Caco-2 (cell line): ENCODE results near the gene PRSS57. TPM values are rescaled to one million over a fixed set of nuclear protein-coding genes. Genes with fewer than 3 reads are reported as not detected.

Source experiments
- BruUV-seq: library from RNA; stranded (reverse); fragments of 400-500 nt; replicated peaks from 2 replicates; lab custom pipeline; 2021; lab: Mats Ljungman, UMichigan
- CTCF ChIA-PET: fragments of 300-600 bp; sonication (Branson Sonifier 250); formaldehyde crosslinking; loops from one replicate; lab custom pipeline; 2022; ENCODE audit warnings: antibody characterized with exemption; lab: Charles Lee
- POLR2A ChIA-PET: fragments of 300-600 bp; sonication (Branson Sonifier 250); formaldehyde crosslinking; loops from one replicate; lab custom pipeline; 2022; ENCODE audit warnings: antibody characterized with exemption; lab: Charles Lee
- DNase-seq, 2 experiments: peaks; one replicate each; pipeline versions ENCODE4 v3.0.0 to v3.0.0-alpha.2; 2020 to 2022
- H3K27me3 ChIP-seq: replicated peaks from 2 replicates; pipeline ENCODE4 v1.6.0; 2011; ENCODE audit warnings: low read length; ENCODE audit not compliant: control insufficient read depth, insufficient read depth
- H3K36me3 ChIP-seq: 2 replicates; pipeline ENCODE4 v1.5.1; 2011; ENCODE audit warnings: low read length; ENCODE audit not compliant: control insufficient read depth, insufficient read depth
- H3K4me1 ChIP-seq: fragments of 250-450 bp; sonication (Bioruptor Pico); 2 replicates; pipeline ENCODE4 v1.5.1; 2020; ENCODE audit warnings: mild to moderate bottlenecking
- H3K4me3 ChIP-seq: 2 replicates; pipeline ENCODE4 v1.5.1; 2011; ENCODE audit warnings: low read depth, mild to moderate bottlenecking, control low read depth, low read length
- H3K9me3 ChIP-seq: fragments of 250-450 bp; sonication (Bioruptor Pico); 2 replicates; pipeline ENCODE4 v1.5.1; 2020; ENCODE audit warnings: mild to moderate bottlenecking, moderate library complexity
- H3K27ac Mint-ChIP-seq: one replicate; pipeline ENCODE4 v1.8.0; 2022; ENCODE audit warnings: mixed read lengths; ENCODE audit not compliant: unreplicated experiment
- H3K27me3 Mint-ChIP-seq: one replicate; pipeline ENCODE4 v1.8.0; 2022; ENCODE audit warnings: mixed read lengths; ENCODE audit not compliant: insufficient read depth, unreplicated experiment
- H3K36me3 Mint-ChIP-seq: one replicate; pipeline ENCODE4 v1.8.0; 2022; ENCODE audit warnings: mild to moderate bottlenecking, mixed read lengths; ENCODE audit not compliant: insufficient read depth, unreplicated experiment
- H3K4me1 Mint-ChIP-seq: one replicate; pipeline ENCODE4 v1.8.0; 2022; ENCODE audit warnings: low read depth, mixed read lengths; ENCODE audit not compliant: unreplicated experiment
- H3K4me3 Mint-ChIP-seq: one replicate; pipeline ENCODE4 v1.8.0; 2022; ENCODE audit warnings: mild to moderate bottlenecking, moderate library complexity, mixed read lengths; ENCODE audit not compliant: unreplicated experiment
- H3K9me3 Mint-ChIP-seq: one replicate; pipeline ENCODE4 v1.8.0; 2022; ENCODE audit warnings: mixed read lengths; ENCODE audit not compliant: unreplicated experiment
- intact Hi-C: fragments of 100-400 bp; cut with micrococcal nuclease; formaldehyde crosslinking; loops from one replicate; pipeline ENCODE4 v1.10.0; 2022; ENCODE audit not compliant: unreplicated experiment
- total RNA-seq: library from RNA; stranded (reverse); gene quantifications from 2 replicates; pipeline ENCODE4 v1.2.3, GENCODE V29; 2022
- TF ChIP-seq, protein P1 (sequence below), 2 experiments: fragments of 200-600 bp in 1 of 2; IDR thresholded peaks; 1 replicate in 1 of 2; 2 replicates in 1 of 2; pipeline versions ENCODE4 v1.5.1 to v1.8.0; 2011 to 2022; ENCODE audit warnings: antibody characterized with exemption in 1 of 2, control low read depth in 1 of 2, inconsistent platforms in 1 of 2, low read depth in 1 of 2, low read length in 1 of 2, mild to moderate bottlenecking in 1 of 2, moderate library complexity in 1 of 2; ENCODE audit not compliant: insufficient read depth in 1 of 2, severe bottlenecking in 1 of 2, unreplicated experiment in 1 of 2

Gene PRSS57
- total RNA-seq, 1 experiment from 2014 or later = not detected

DNA sequence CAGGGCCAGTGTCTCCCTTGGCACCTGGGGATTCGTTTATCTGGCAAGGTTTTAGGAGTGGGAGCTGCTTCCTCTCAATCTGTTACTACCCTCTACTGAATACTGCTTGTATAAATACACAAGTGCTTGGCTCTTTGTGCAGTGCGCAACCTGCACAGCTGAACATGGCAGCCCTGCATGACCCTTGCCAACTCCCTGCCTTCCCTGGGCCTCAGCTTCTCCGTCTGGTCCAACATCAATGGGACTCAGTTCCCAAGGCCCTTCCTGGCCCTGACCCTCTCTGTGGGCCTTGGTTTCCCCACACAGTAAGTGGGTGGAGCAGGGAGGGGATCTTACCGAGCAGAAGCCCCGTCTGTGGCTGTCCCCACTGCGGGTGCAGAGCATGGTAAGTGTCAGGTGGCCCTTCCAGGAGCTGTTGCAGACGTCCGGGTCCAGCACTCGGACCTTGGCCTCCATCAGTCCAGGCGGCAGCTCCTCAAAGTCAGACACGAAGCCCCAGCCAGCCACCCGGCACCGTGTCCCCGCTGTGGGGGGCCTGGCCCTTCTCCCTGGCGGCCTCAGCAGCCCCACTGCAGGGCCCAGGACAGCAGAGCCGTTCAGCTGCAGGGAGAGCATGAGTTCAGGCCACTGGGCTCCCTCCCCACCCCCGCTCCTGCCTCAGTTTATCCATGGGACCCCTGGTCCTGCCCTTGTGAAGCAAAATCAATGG is 8.5 kb downstream of the PRSS57 start:
- Mint-ChIP-seq H3K4me1 (peaks cover 5% of the 10 kb centered on the region), H3K9me3 (no peaks in the 10 kb centered on the region), H3K27ac (no peak overlapping the region), H3K27me3 (no peaks in the 10 kb centered on the region), H3K36me3 (peaks cover 20% of the 10 kb centered on the region), H3K4me3 (no peak overlapping the region)
- DNase-seq = no peak
- Histone ChIP-seq H3K27me3 (no peaks in the 10 kb centered on the region), H3K4me1 (no peaks in the 10 kb centered on the region), H3K4me3 (no peak overlapping the region), H3K9me3 (no peaks in the 10 kb centered on the region), H3K36me3 (no peaks in the 10 kb centered on the region)
- BruUV-seq = no TSS peak
- TF ChIP-seq, protein P1, sequence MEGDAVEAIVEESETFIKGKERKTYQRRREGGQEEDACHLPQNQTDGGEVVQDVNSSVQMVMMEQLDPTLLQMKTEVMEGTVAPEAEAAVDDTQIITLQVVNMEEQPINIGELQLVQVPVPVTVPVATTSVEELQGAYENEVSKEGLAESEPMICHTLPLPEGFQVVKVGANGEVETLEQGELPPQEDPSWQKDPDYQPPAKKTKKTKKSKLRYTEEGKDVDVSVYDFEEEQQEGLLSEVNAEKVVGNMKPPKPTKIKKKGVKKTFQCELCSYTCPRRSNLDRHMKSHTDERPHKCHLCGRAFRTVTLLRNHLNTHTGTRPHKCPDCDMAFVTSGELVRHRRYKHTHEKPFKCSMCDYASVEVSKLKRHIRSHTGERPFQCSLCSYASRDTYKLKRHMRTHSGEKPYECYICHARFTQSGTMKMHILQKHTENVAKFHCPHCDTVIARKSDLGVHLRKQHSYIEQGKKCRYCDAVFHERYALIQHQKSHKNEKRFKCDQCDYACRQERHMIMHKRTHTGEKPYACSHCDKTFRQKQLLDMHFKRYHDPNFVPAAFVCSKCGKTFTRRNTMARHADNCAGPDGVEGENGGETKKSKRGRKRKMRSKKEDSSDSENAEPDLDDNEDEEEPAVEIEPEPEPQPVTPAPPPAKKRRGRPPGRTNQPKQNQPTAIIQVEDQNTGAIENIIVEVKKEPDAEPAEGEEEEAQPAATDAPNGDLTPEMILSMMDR (IDR thresholded peaks at IDR 0.05; ENCODE audit: insufficient read depth in 1 of 2, low read depth in 1 of 2, low read length in 1 of 2, severe bottlenecking in 1 of 2, unreplicated experiment in 1 of 2) = no peak
- ChIA-PET POLR2A (no interaction called here), CTCF (no interaction called here)
- intact Hi-C loops = no loop called here

DNA sequence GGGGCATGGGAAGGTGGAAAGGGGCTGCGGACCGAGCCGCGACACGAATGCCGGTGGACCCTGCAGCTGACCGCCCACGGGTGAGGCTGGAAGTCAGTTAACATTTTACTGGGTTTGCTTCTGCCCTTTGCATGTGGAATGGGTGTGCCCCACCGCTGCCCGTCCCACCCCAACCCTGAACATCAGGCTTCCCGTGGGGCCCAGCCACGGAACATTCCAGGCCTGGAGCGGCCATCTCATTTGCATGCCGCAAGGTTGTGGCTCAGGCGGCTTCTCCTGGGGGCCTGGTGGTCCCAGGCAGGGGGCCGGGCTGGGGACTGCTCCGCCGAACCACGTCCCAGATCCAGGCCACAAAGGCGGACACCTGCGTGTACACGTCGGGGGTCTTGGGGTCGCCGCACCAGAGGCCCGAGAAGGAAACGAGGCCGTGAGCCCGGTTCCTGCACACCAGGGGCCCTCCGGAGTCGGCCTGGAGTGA is 9.8 kb downstream of the PRSS57 start:
- Histone ChIP-seq H3K4me1 (no peaks in the 10 kb centered on the region), H3K4me3 (no peak overlapping the region), H3K9me3 (no peaks in the 10 kb centered on the region), H3K27me3 (no peaks in the 10 kb centered on the region), H3K36me3 (no peaks in the 10 kb centered on the region)
- no peak for DNase-seq
- BruUV-seq = no TSS peak
- Mint-ChIP-seq H3K4me3 (no peak overlapping the region), H3K27ac (no peak overlapping the region), H3K27me3 (no peaks in the 10 kb centered on the region), H3K9me3 (no peaks in the 10 kb centered on the region), H3K36me3 (peaks cover 29% of the 10 kb centered on the region), H3K4me1 (peaks cover 5% of the 10 kb centered on the region)
- POLR2A ChIA-PET = no interaction called here
- intact Hi-C loops = no loop called here
- TF ChIP-seq, protein P1 (IDR thresholded peaks at IDR 0.05; ENCODE audit: insufficient read depth in 1 of 2, low read depth in 1 of 2, low read length in 1 of 2, severe bottlenecking in 1 of 2, unreplicated experiment in 1 of 2) = no peak
- CTCF ChIA-PET = no interaction called here

- ChIA-PET CTCF (no interaction called here), POLR2A (no interaction called here)
- Histone ChIP-seq H3K4me3 (no peak overlapping the region), H3K4me1 (peaks cover 3% of the 10 kb centered on the region; the same call in 1 of the 2 replicates), H3K27me3 (no peaks in the 10 kb centered on the region), H3K36me3 (no peaks in the 10 kb centered on the region; the same call in 1 of the 2 replicates), H3K9me3 (no peaks in the 10 kb centered on the region)
- no TSS peak for BruUV-seq
- H3K27ac Mint-ChIP-seq = no peak overlapping the region
- H3K9me3 Mint-ChIP-seq = no peaks in the 10 kb centered on the region
- TF ChIP-seq, protein P1 (IDR thresholded peaks at IDR 0.05; ENCODE audit: insufficient read depth in 1 of 2, low read depth in 1 of 2, low read length in 1 of 2, severe bottlenecking in 1 of 2, unreplicated experiment in 1 of 2) = no peak
- DNase-seq = no peak
- H3K27me3 Mint-ChIP-seq = no peaks in the 10 kb centered on the region
- H3K4me1 Mint-ChIP-seq = peaks cover 3% of the 10 kb centered on the region
- intact Hi-C loops = no loop called here
- H3K36me3 Mint-ChIP-seq = peaks cover 35% of the 10 kb centered on the region
- H3K4me3 Mint-ChIP-seq = no peak overlapping the region
Measured at GRCh38 chr19:682678-683320, 12.5 kb downstream of the PRSS57 start.
